IPS-NIHi7 (cell line): ENCODE data around the gene MED7.

Source experiments
- DNase-seq: peaks from one replicate; pipeline ENCODE4 v3.0.0; 2012; ENCODE audit warnings: mixed read lengths; ENCODE audit errors: extremely low spot score

Gene MED7

GRCh38 chr5:157106630-157107461 is 35.8 kb downstream of the MED7 start:
- no peak for DNase-seq

GRCh38 chr5:157100140-157100679 is 42.5 kb downstream of the MED7 start:
- DNase-seq: no peak

- no peak for DNase-seq
These were observed 54.2 kb downstream of the MED7 start for GRCh38 chr5:157088342-157088990.
